ENCODE measurements around the gene PRSS48. TPM values are rescaled to one million over a fixed set of nuclear protein-coding genes. Genes with fewer than 3 reads are reported as not detected.

Gene PRSS48
- total RNA-seq, 2 donors from 2014 or later, result not detected

GRCh38 chr4:151314010-151314355 is 37.0 kb downstream of the PRSS48 start:
- no peak overlapping the region for H3K4me3 ChIP-seq
- no peaks in the 10 kb centered on the region for H3K27me3 ChIP-seq
- TF ChIP-seq CTCF (IDR thresholded peaks at IDR 0.05), result no peak
- H3K9me3 ChIP-seq, result no peaks in the 10 kb centered on the region
- DNase-seq, result no peak
- intact Hi-C loops (cut with DNase I), result no loop called here
- H3K4me1 ChIP-seq, result peaks cover 9% of the 10 kb centered on the region
- no peaks in the 10 kb centered on the region for H3K36me3 ChIP-seq
- H3K27ac ChIP-seq, result peak overlapping the region; percentile 35
- peak overlapping the region in 1 of 2 donors; percentile 40 for H3K9ac ChIP-seq (ENCODE audit: low read depth in 2 of 2, low read length in 2 of 2)

GRCh38 chr4:151314479-151314878 is 37.5 kb downstream of the PRSS48 start:
- no peaks in the 10 kb centered on the region for H3K27me3 ChIP-seq
- H3K9me3 ChIP-seq, result no peaks in the 10 kb centered on the region
- TF ChIP-seq CTCF (IDR thresholded peaks at IDR 0.05), result no peak
- peak overlapping the region; percentile 35 for H3K27ac ChIP-seq
- DNase-seq, result no peak
- H3K36me3 ChIP-seq, result no peaks in the 10 kb centered on the region
- peaks cover 9% of the 10 kb centered on the region for H3K4me1 ChIP-seq
- H3K4me3 ChIP-seq, result no peak overlapping the region
- intact Hi-C loops (cut with DNase I), result no loop called here
- peak overlapping the region in 1 of 2 donors; percentile 6 for H3K9ac ChIP-seq (ENCODE audit: low read depth in 2 of 2, low read length in 2 of 2)

GRCh38 chr4:151315212-151315886 is 38.4 kb downstream of the PRSS48 start:
- Histone ChIP-seq H3K9ac (ENCODE audit: low read depth in 2 of 2, low read length in 2 of 2) (no peak overlapping the region), H3K4me1 (peaks cover 9% of the 10 kb centered on the region), H3K9me3 (no peaks in the 10 kb centered on the region), H3K36me3 (no peaks in the 10 kb centered on the region), H3K27ac (peak overlapping the region; percentile 35), H3K4me3 (no peak overlapping the region), H3K27me3 (no peaks in the 10 kb centered on the region)
- intact Hi-C loops (cut with DNase I), result no loop called here
- no peak for TF ChIP-seq CTCF (IDR thresholded peaks at IDR 0.05)
- DNase-seq, result no peak

- H3K4me1 ChIP-seq, result peaks cover 9% of the 10 kb centered on the region
- H3K9me3 ChIP-seq, result no peaks in the 10 kb centered on the region
- no peak for TF ChIP-seq CTCF (IDR thresholded peaks at IDR 0.05)
- peak; percentile 56 for DNase-seq
- H3K36me3 ChIP-seq, result no peaks in the 10 kb centered on the region
- H3K27ac ChIP-seq, result peak overlapping the region; percentile 42
- no peaks in the 10 kb centered on the region for H3K27me3 ChIP-seq
- intact Hi-C loops (cut with DNase I), result no loop called here
- peak overlapping the region in 1 of 2 donors; percentile 12 for H3K9ac ChIP-seq (ENCODE audit: low read depth in 2 of 2, low read length in 2 of 2)
- H3K4me3 ChIP-seq, result no peak overlapping the region
These were observed 39.7 kb downstream of the PRSS48 start for GRCh38 chr4:151316645-151317044.

GRCh38 chr4:151318307-151319006 is 41.5 kb downstream of the PRSS48 start:
- Histone ChIP-seq H3K36me3 (no peaks in the 10 kb centered on the region), H3K4me3 (no peak overlapping the region), H3K27ac (no peak overlapping the region), H3K4me1 (peaks cover 12% of the 10 kb centered on the region), H3K27me3 (no peaks in the 10 kb centered on the region), H3K9ac (ENCODE audit: low read depth in 2 of 2, low read length in 2 of 2) (no peak overlapping the region), H3K9me3 (no peaks in the 10 kb centered on the region)
- TF ChIP-seq CTCF (IDR thresholded peaks at IDR 0.05), result no peak
- DNase-seq, result no peak
- intact Hi-C loops (cut with DNase I), result no loop called here
